ENCODE data around the gene LAMA3. TPM values are rescaled to one million over a fixed set of nuclear protein-coding genes. Genes with fewer than 3 reads are reported as not detected.

Gene LAMA3, protein sequence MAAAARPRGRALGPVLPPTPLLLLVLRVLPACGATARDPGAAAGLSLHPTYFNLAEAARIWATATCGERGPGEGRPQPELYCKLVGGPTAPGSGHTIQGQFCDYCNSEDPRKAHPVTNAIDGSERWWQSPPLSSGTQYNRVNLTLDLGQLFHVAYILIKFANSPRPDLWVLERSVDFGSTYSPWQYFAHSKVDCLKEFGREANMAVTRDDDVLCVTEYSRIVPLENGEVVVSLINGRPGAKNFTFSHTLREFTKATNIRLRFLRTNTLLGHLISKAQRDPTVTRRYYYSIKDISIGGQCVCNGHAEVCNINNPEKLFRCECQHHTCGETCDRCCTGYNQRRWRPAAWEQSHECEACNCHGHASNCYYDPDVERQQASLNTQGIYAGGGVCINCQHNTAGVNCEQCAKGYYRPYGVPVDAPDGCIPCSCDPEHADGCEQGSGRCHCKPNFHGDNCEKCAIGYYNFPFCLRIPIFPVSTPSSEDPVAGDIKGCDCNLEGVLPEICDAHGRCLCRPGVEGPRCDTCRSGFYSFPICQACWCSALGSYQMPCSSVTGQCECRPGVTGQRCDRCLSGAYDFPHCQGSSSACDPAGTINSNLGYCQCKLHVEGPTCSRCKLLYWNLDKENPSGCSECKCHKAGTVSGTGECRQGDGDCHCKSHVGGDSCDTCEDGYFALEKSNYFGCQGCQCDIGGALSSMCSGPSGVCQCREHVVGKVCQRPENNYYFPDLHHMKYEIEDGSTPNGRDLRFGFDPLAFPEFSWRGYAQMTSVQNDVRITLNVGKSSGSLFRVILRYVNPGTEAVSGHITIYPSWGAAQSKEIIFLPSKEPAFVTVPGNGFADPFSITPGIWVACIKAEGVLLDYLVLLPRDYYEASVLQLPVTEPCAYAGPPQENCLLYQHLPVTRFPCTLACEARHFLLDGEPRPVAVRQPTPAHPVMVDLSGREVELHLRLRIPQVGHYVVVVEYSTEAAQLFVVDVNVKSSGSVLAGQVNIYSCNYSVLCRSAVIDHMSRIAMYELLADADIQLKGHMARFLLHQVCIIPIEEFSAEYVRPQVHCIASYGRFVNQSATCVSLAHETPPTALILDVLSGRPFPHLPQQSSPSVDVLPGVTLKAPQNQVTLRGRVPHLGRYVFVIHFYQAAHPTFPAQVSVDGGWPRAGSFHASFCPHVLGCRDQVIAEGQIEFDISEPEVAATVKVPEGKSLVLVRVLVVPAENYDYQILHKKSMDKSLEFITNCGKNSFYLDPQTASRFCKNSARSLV (N-terminal part only)
- 608 and 1,811 TPM in 2 replicates for total RNA-seq

DNA sequence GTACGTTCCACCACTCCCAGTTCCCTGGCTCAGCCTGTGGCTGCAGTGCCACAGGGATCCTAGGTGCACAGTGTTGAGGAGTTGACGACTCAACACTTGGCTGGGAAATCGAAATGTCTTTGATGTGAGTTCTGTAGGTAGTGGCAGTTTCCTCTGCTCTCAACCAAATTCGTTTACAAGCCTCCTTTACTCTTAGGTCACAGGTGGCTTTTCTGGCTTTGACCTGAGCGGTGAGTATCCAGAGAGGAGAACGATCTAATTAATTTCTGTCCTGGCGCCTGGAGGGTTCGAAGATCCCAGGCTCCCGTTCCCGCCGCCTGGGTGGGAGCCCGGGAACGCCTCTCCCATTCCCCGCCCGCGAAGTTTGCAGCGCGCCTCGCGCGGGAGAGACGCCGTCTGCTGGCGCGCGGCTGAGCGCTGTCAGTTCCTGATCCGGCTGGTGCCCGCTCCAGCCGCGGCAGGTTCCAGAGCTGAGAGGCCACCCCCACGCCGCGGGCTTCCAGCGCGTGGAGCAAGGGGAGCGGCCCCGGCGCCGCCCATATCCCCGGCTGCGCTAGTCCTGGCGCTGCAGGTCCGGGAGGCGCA is at the start of gene LAMA3:
Gene LAMA3, plus strand, starts transcription at position 423 of the 585 bp plus-strand sequence. CDS start 231 bp downstream, outside the sequence.

DNA sequence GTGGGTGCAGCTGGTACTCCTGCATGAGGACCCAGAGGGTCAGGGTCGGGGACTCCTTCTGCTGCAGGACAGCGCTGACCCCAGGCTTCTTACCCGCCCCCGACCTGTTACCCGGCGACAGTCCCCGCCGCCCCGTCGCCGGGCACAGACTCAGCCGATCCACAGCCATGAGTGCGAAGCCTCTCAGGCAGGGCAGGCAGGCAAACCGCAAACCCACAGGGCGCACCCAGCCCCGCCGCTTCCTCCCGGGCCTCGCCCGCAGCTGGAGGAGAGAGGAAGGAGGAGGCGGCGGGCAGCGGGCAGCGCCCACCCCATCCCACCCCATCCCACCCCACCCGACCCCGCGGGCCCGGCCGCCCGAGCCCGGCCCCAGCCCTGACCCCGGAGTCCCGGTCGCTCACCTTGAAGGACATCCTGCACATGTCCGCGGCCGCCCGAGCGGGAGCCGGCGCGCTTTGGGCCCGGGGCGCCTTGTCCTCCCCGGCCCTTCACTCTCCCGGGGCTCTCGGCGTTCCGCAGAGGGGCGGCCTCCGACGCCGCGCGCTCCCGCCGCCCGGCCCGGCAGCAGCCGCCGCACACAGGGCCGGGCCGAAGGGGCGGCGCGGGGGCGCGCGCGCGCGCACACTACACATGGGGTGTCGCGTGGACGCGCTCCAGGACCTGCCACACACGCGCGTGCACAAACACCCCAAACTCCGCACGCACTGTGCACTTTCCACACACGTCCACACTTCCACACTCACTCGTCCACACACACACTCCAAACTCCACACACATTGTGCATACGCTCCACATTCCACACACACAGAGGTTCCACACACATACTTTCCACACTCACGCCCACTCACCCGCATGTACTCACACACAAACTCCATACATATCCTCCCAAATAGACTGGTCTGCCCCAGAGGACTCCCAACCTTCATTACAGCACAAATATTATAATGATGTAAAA is 26.7 kb upstream of the LAMA3 start, which contains the start of gene ANKRD29:
Gene ANKRD29, minus strand, starts transcription at position 603 of the 955 bp plus-strand sequence. Its CDS starts 181 bp downstream, at position 422.

Other genes with a start within 250 kb of the LAMA3 start
- 30.2 and 71.8 TPM in 2 replicates for gene RIOK3, start 236.2 kb upstream of the LAMA3 start, total RNA-seq
- gene RMC1, start 185.9 kb upstream of the LAMA3 start, total RNA-seq, result 20.7 and 22.7 TPM in 2 replicates
- gene NPC1, start 102.9 kb upstream of the LAMA3 start, total RNA-seq, result 36.0 and 47.4 TPM in 2 replicates
- 4.1 and 8.5 TPM in 2 replicates for gene ANKRD29, start 26.5 kb upstream of the LAMA3 start, total RNA-seq